DMS153 treated with DMSO at 0.1 percent for 48 hours (cell line): ENCODE results near the gene CCDC121.

Source experiments
- DNase-seq: peaks from one replicate; lab custom pipeline; 2025; ENCODE audit not compliant: unreplicated experiment; lab: John Stamatoyannopoulos, UW

Gene CCDC121

GRCh38 chr2:27582695-27583389 is 46.0 kb downstream of the CCDC121 start, which contains the start of gene ZNF512:
TSS of gene ZNF512 (plus strand) at chr2:27583042. CDS start at chr2:27583113, 71 bp downstream.
- peak; percentile 94 for DNase-seq

- no peak for DNase-seq
These were observed 46.6 kb downstream of the CCDC121 start for GRCh38 chr2:27582129-27582694.

GRCh38 chr2:27581417-27582128 is 47.2 kb downstream of the CCDC121 start:
- no peak for DNase-seq
